Stimulated activated CD8-positive, alpha-beta memory T cell treated with anti-CD3 and anti-CD28 coated beads, Interleukin-2, amount 100 ng/mL, for 48 hours (primary cell): ENCODE data around the gene GRID1.
"Not testable (repeated sequence)": the region's sequence is repeated elsewhere in the genome, so short reads cannot be mapped to it uniquely, and the experiment has no call there.

ENCODE experiments used
- DNase-seq, 2 donors: peaks; one replicate each; pipeline ENCODE4 v3.0.0-alpha.2; 2020; ENCODE audit warnings: low read depth in 2 of 2

The GRID1 gene

GRCh38 chr10:86391986-86392722 lies 25.6 kb upstream of the GRID1 start:
- no peak for DNase-seq

- DNase-seq = no peak
Measured at GRCh38 chr10:86391236-86391840, 24.7 kb upstream of the GRID1 start.

- DNase-seq = no peak
Measured at GRCh38 chr10:86390337-86391120, 23.9 kb upstream of the GRID1 start.

- DNase-seq = no peak
Measured at GRCh38 chr10:86389441-86390193, 23.0 kb upstream of the GRID1 start.

GRCh38 chr10:86389109-86389440 lies 22.5 kb upstream of the GRID1 start:
- DNase-seq = not testable (repeated sequence)

- no peak for DNase-seq
Measured at GRCh38 chr10:86388119-86388704, 21.6 kb upstream of the GRID1 start.

GRCh38 chr10:86387178-86387794 lies 20.7 kb upstream of the GRID1 start:
- DNase-seq = no peak

GRCh38 chr10:86385806-86386205 lies 19.2 kb upstream of the GRID1 start:
- DNase-seq = no peak

GRCh38 chr10:86377797-86378146 lies 11.2 kb upstream of the GRID1 start:
- DNase-seq = no peak

GRCh38 chr10:86376852-86377796 lies 10.5 kb upstream of the GRID1 start:
- DNase-seq = peak; percentile 77 to 82

GRCh38 chr10:86376403-86376802 lies 9.8 kb upstream of the GRID1 start:
- DNase-seq = no peak

- DNase-seq = no peak
Measured at GRCh38 chr10:86375204-86375603, 8.6 kb upstream of the GRID1 start.

- DNase-seq = no peak
Measured at GRCh38 chr10:86374664-86375063, 8.1 kb upstream of the GRID1 start.

GRCh38 chr10:86373828-86374227 lies 7.2 kb upstream of the GRID1 start:
- no peak for DNase-seq

GRCh38 chr10:86373251-86373650 lies 6.7 kb upstream of the GRID1 start:
- no peak for DNase-seq

GRCh38 chr10:86372784-86373239 lies 6.2 kb upstream of the GRID1 start:
- no peak for DNase-seq

GRCh38 chr10:86372119-86372783 lies 5.7 kb upstream of the GRID1 start:
- no peak for DNase-seq

- no peak for DNase-seq
Measured at GRCh38 chr10:86371691-86372090, 5.1 kb upstream of the GRID1 start.

- DNase-seq = no peak
Measured at GRCh38 chr10:86371116-86371515, 4.5 kb upstream of the GRID1 start.
